Left renal pelvis (tissue), 4 donors: Measurements from ENCODE around the gene AFF3. TPM values are rescaled to one million over a fixed set of nuclear protein-coding genes. Genes with fewer than 3 reads are reported as not detected.
"Not testable (repeated sequence)": the region's sequence is repeated elsewhere in the genome, so short reads cannot be mapped to it uniquely, and the experiment has no call there.

Experiments
- DNase-seq, 4 donors: peaks; one replicate each; pipeline ENCODE4 v3.0.0-alpha.2; 2013; ENCODE audit warnings: low read depth in 4 of 4, low spot score in 3 of 4
- polyA plus RNA-seq, 4 donors: library from polyadenylated mRNA; unstranded; fragments of 120-200 nt; gene quantifications; one replicate each; pipeline ENCODE4 v1.2.1, GENCODE V29; 2013; ENCODE audit not compliant: insufficient read length in 4 of 4

Gene AFF3
- polyA plus RNA-seq, 4 donors = 19.5 to 72.9 (median 24.7) TPM

DNA sequence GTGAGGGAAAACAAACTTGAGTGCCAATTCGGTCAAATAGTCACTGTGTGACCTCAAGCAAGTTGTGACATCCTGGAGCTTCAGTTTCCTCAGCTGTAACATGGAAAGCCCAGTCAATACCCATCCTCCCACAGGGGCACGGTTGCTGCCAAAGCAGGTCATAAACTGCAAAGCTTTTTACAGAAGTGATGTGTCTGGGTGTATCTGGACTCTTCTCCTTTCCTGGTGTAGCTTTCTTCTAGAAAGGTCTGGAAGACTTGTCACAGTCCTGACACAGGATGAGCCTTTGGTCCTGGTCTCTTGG is 4.2 kb upstream of the AFF3 start:
- no peak for DNase-seq

DNA sequence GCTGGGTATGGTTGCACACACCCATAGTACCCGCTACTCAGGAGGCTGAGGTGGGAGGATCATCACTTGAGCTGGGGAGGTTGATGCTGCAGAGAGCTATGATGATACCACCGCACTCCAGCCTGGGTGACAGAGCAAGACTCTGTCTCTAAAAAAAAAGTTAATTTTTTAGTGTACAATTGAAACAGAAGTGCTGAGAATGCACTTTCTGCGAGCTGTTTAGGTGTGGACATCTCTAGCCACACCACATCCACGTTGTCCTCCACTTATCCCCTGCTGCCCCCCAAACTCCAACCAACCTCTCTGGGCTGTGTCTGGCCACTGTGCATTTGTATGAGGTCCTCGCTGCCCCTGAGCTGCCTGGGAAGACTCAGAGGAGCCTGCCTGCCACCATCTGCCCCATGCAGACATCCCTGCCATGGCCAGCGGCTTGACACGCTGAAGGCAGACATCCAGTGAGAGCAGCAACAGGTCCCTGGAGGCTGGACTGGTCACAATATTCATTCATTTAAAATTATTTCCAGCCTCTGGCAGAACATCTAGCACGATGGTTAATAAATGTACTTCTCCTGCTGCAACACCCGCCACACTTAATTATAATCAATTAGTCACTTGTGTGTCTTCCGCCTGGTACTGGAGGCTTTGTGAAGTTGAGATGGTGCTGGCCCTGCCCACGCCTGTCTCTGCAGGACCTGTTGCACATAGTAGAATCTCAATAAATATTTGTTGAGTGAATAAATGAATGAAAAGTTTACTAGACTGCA is 3.7 kb upstream of the AFF3 start:
- DNase-seq = no peak

- no peak for DNase-seq
These were observed 896 bp upstream of the AFF3 start for GRCh38 chr2:100143286-100143685.

GRCh38 chr2:100141906-100142305 is 484 bp downstream of the AFF3 start:
- DNase-seq = no peak

DNA sequence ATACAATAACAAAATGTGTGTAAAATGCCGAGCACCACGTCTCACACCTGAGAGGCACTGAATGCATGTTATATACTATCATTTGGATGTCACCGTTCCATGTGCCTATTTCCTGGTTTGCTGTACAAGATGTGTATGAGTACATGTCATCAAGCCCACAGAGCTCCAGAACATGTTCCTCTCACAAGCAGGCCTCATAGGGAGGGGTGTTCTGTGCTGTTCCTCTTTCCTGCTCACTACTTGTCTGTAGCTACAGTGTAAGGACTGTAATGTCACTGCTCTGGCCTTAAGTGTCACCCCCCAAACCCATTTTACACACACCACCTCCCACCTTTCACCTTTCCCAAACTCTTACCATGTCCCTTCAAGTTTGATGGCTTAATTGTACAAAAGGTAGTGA is 1.8 kb downstream of the AFF3 start:
- DNase-seq = no peak

- DNase-seq = no peak
These were observed 4.4 kb downstream of the AFF3 start for GRCh38 chr2:100137866-100138570.

GRCh38 chr2:100137318-100137717 is 5.1 kb downstream of the AFF3 start:
- DNase-seq = no peak

DNA sequence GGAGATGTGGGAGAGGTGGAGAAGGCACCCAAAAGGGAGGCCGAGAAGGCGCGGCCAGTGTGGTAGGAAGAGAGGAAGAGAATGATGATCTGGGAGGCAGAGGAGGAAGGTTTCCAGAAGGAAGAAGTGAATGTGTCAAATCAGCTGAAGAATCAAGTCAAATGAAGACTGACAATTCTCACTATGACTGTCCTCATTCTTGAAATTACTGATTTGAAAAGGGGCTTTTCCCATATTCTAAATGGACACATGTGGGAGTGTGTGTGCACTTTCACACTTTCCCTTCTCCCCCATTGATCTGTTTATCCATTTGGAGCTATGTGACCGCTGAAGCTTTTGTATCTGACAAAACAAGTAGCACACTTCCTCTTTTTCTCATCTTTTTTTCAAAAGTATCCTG is 6.1 kb downstream of the AFF3 start:
- no peak for DNase-seq

DNA sequence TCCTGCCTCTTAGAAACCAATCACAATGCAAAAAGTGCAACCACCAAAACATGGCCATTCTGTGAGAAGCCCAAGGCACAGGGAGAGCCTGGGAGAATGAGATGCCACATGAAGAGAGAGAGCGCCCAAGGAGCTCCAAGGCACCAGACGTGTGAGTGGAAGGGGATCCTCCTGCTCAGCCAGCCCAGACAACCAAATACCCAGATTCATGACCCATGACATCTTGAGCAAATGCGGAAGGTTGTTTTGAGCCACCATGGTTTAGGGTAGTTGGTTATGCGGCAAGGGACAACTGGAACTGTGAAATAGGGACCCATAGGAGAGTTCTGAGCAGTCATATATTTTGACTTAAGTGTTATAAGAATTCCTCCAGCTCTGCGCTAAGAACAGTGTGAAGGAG is 7.0 kb downstream of the AFF3 start:
- no peak for DNase-seq

- DNase-seq = no peak
These were observed 11.6 kb downstream of the AFF3 start for GRCh38 chr2:100130595-100131391.

DNA sequence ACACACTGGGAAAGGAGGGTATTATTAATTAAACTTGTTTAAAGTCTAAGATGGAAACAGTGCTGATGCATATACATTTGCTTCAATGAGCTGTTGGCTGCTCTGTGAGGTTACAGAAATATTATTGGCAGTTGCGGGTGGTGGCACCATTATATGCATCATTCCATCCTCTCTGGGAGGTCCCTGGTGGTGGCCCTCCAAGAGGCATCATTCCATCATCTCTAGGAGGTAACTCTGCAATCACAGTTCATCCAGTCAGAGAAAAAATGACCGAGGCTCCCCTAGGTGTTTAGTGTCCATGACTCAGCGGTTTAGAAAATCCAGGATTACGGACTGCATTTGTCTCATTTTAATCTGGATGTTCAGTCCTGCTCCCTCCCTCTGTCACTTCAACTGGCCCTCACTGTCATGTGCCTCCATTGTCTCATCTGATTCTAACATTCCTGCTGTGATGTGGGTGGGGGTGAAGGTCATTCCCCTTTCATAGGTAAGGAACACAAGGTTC is 15.4 kb downstream of the AFF3 start:
- no peak for DNase-seq

DNA sequence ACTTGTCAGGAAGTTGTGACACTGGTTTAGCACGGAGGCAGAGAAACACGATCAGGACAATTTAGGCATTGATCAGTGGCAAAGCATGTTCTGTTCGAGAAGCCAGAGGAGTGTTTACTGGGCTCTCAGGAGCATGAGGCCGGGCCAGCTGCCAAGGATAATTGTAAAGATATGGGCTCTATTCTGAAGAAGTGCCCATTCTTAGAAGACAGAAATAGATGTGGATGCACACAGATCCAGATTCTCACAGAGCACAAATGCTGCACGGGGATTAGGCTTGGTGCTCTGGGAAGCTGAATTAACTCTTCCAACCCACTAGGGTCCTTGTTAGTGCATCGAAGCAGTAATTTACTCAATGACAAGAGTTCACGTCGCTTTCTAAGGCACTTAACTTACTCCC is 16.2 kb downstream of the AFF3 start:
- no peak for DNase-seq

DNA sequence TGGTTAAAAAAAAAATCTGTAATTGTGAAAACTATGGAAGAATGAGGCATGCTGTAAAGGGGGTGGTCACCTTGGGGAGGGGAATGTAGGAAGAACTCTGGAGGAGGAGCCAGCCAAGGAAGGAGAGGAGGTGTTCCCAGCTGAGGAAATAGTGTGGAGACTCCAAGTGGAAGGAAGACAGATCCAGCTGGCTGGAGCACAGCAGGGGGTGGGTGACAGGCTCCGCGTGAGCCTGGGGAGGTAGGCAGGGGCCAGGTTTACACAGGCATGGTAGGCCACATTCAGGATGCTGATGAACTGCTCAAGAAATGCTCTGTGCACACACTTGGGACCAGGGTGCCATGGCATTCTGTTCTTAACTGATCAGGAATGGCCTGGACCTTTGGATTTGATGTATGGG is 16.8 kb downstream of the AFF3 start:
- no peak for DNase-seq

DNA sequence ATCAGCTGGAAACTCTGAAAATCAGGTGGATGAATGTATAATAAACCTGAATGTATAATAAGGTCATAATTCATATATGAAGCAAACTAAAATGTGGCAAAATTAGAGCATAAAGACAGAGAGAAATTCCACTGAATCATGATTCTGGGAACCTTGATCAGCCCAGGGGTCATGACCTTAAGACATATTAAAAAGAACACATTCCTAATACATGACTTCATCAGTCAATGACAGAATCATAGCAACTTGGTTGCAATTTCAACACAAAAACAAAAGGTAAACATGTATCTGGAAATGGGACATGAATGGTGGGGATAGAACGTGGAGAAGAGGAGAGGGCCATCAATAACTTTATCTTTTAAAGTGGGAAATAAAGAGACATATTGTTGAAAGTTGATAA is 17.6 kb downstream of the AFF3 start:
- no peak for DNase-seq

GRCh38 chr2:100121124-100121718 is 21.2 kb downstream of the AFF3 start:
- DNase-seq = no peak

DNA sequence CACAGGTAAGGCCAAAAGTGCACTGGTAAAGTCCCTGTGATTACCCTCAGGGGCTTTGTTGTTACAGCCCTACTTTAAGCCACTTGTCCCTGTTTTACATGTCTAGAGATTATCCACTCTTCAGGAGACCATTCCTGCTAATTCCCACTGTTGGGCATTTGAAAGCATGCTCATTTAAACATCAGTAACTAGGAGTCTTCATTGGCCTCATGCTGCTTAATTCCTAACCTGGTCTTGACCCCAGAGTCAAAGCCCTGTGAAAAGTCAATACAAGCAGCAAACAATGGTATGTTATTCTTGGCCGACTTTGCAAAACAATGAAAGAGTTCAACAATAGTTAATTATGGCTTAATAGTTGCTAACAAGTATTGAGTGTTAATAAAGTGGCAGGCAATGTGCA is 23.2 kb downstream of the AFF3 start:
- DNase-seq = no peak

- DNase-seq = no peak
These were observed 28.4 kb downstream of the AFF3 start for GRCh38 chr2:100113990-100114433.

DNA sequence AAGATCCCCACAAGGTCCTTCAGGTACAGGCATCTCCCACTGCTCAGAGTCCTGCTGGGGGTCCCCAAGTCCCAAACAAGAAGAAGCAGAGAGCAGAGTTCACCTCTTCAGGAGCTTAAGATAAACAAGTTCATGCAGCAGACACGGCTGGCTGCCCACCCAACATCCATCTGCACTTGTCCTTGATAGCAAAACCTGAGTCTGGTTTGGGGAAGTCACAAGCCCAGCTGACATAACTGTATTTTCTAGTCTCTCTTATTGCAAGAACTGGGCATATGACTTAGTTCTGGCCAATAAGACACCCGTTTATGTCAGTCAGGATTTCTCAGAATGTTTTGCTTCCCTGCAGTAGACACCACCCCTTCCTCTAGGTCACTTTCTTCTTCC is 31.8 kb downstream of the AFF3 start:
- DNase-seq = no peak

DNA sequence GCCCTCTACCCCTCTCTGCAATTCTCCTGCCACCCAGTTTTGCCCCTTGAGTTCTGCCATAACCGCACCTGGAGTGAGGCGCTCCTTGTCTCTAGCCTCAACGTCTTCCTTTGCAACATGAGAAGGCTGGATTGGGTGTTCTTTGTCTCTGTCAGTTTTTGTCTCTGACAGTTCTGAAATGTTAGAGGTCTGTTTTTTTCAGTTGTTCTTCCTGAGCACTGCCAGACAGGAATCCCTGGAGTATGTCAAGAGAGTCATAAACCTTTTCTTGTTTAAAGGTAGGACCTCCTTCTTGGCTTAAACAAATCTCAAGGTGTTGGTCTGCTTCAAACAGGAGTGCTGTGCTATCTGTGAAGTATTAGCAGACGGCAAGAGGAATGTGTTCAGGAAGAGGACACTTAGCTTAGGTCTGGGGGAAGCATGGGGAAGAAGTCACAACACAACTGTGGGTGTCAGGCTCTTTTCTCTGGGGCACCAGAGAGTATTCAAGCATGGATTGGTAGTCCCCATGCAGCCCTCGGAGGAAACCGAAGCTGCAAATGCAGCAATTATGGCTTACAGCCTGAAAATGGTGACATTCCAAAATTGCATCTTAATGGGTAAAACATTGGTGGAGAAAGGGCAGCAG is 32.3 kb downstream of the AFF3 start:
- no peak for DNase-seq

DNA sequence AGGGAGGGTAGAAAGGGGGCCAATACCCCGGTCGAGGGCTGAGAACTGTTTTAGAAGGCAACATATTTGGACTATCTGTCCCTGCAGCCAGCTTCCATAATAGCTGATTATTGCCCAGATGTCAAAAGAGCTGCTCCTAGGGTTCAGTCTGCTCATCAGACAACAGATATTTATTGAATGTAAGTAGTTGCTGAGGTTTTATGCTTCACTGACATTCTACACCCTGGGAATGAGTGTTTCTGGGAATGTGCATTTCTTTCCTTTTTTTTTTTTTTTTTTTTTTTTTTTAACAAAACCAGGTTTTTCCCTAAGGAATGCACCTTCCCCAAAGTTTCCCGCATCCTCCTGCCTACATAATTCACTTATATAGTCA is 33.8 kb downstream of the AFF3 start:
- DNase-seq = not testable (repeated sequence)
